Liver (tissue), 9 donors: ENCODE results near the gene IQCE. TPM values are rescaled to one million over a fixed set of nuclear protein-coding genes. Genes with fewer than 3 reads are reported as not detected.

Experiments
- DNase-seq: peaks from one replicate; pipeline ENCODE4 v3.0.0-alpha.2; 2017; ENCODE audit warnings: low spot score
- H3K27ac ChIP-seq, 2 donors: one replicate each; pipeline ENCODE4 v1.7.0; 2013; ENCODE audit warnings: inconsistent platforms in 2 of 2, low read length in 2 of 2, control low read depth in 1 of 2, low read depth in 1 of 2, mild to moderate bottlenecking in 1 of 2
- H3K27me3 ChIP-seq, 4 donors: one replicate each; pipeline versions ENCODE4 v1.6.1 to v1.7.0; 2013; ENCODE audit warnings: low read length in 3 of 4, inconsistent platforms in 1 of 4, mild to moderate bottlenecking in 1 of 4, moderate library complexity in 1 of 4; ENCODE audit not compliant: control insufficient read depth in 4 of 4, insufficient read depth in 4 of 4
- H3K36me3 ChIP-seq, 4 donors: one replicate each; pipeline versions ENCODE4 v1.6.1 to v1.7.0; 2013; ENCODE audit warnings: low read length in 3 of 4, mild to moderate bottlenecking in 3 of 4, low read depth in 1 of 4, moderate library complexity in 1 of 4; ENCODE audit not compliant: control insufficient read depth in 4 of 4, insufficient read depth in 3 of 4
- H3K4me1 ChIP-seq, 4 donors: one replicate each; pipeline versions ENCODE4 v1.6.1 to v1.7.0; 2013; ENCODE audit warnings: low read length in 3 of 4, mild to moderate bottlenecking in 3 of 4, moderate library complexity in 1 of 4; ENCODE audit not compliant: control insufficient read depth in 4 of 4, insufficient read depth in 4 of 4
- H3K4me3 ChIP-seq, 3 donors: one replicate each; pipeline versions ENCODE4 v1.6.1 to v1.7.0; 2013; ENCODE audit warnings: low read length in 3 of 3, control low read depth in 1 of 3, low read depth in 1 of 3, mild to moderate bottlenecking in 1 of 3
- H3K9ac ChIP-seq, 2 donors: one replicate each; pipeline ENCODE4 v1.7.0; 2013; ENCODE audit warnings: low read length in 2 of 2, mild to moderate bottlenecking in 2 of 2, moderate library complexity in 2 of 2, control low read depth in 1 of 2, low read depth in 1 of 2
- H3K9me3 ChIP-seq, 4 donors: one replicate each; pipeline versions ENCODE4 v1.6.1 to v1.7.0; 2013; ENCODE audit warnings: low read length in 3 of 4; ENCODE audit not compliant: control insufficient read depth in 4 of 4
- ATF3 ChIP-seq: IDR thresholded peaks from 2 replicates; pipeline ENCODE4 v1.6.1; 2016; ENCODE audit warnings: antibody characterized with exemption
- CTCF ChIP-seq: fragments of 150-350 bp; IDR thresholded peaks from 2 replicates; pipeline ENCODE4 v1.5.1; 2017; ENCODE audit warnings: improper control_type of control experiment, low read depth, low read length; ENCODE audit not compliant: missing input control
- EGR1 ChIP-seq, 2 donors: IDR thresholded peaks; 2 replicates each; pipeline ENCODE4 v1.6.1; 2016 to 2018; ENCODE audit warnings: antibody characterized with exemption in 2 of 2, low read depth in 2 of 2
- FOXA1 ChIP-seq: IDR thresholded peaks from 2 replicates; pipeline ENCODE4 v1.6.1; 2016; ENCODE audit warnings: antibody characterized with exemption
- FOXA2 ChIP-seq: IDR thresholded peaks from 2 replicates; pipeline ENCODE4 v1.6.1; 2016; ENCODE audit warnings: antibody characterized with exemption
- GABPA ChIP-seq, 2 donors: IDR thresholded peaks in 1 of 2; conservative IDR thresholded peaks in 1 of 2; 2 replicates each; pipeline ENCODE4 v1.6.1; 2016; ENCODE audit warnings: antibody characterized with exemption in 2 of 2, mild to moderate bottlenecking in 1 of 2, moderate library complexity in 1 of 2
- HNF4A ChIP-seq, 2 donors: conservative IDR thresholded peaks; 2 replicates each; pipeline ENCODE4 v1.6.1; 2016; ENCODE audit warnings: antibody characterized with exemption in 2 of 2, mild to moderate bottlenecking in 2 of 2
- HNF4G ChIP-seq: IDR thresholded peaks from 2 replicates; pipeline ENCODE4 v1.6.1; 2016; ENCODE audit warnings: antibody characterized with exemption
- JUND ChIP-seq, 2 donors: IDR thresholded peaks; 2 replicates each; pipeline ENCODE4 v1.6.1; 2016; ENCODE audit warnings: antibody characterized with exemption in 2 of 2
- MAX ChIP-seq: IDR thresholded peaks from 2 replicates; pipeline ENCODE4 v1.6.1; 2016; ENCODE audit warnings: antibody characterized with exemption
- NR2F2 ChIP-seq: IDR thresholded peaks from 2 replicates; pipeline ENCODE4 v1.6.1; 2016; ENCODE audit warnings: antibody characterized with exemption
- RAD21 ChIP-seq, 2 donors: IDR thresholded peaks; 2 replicates each; pipeline ENCODE4 v1.6.1; 2016; ENCODE audit warnings: antibody characterized with exemption in 2 of 2, mild to moderate bottlenecking in 2 of 2
- REST ChIP-seq: IDR thresholded peaks from 2 replicates; pipeline ENCODE4 v1.6.1; 2016; ENCODE audit warnings: antibody characterized with exemption, mild to moderate bottlenecking
- RXRA ChIP-seq, 2 donors: IDR thresholded peaks; 2 replicates each; pipeline ENCODE4 v1.6.1; 2017 to 2018; ENCODE audit warnings: antibody characterized with exemption in 2 of 2, mild to moderate bottlenecking in 1 of 2
- SP1 ChIP-seq: IDR thresholded peaks from 2 replicates; pipeline ENCODE4 v1.6.1; 2018; ENCODE audit warnings: antibody characterized with exemption, mild to moderate bottlenecking
- TAF1 ChIP-seq: conservative IDR thresholded peaks from 2 replicates; pipeline ENCODE4 v1.6.1; 2016; ENCODE audit warnings: antibody characterized with exemption, mild to moderate bottlenecking
- YY1 ChIP-seq: IDR thresholded peaks from 2 replicates; pipeline ENCODE4 v1.6.1; 2016; ENCODE audit warnings: antibody characterized with exemption, mild to moderate bottlenecking
- ZBTB33 ChIP-seq: IDR thresholded peaks from 2 replicates; pipeline ENCODE4 v1.6.1; 2016; ENCODE audit warnings: antibody characterized with exemption
- WGBS: extraction: QIAGEN DNeasy Blood & Tissue Kit; methylation state at CpG from one replicate; pipeline ENCODE4 v1.1.7; 2013; 5-methylcytosine and 5-hydroxymethylcytosine counted together
- polyA plus RNA-seq, 2 donors: library from polyadenylated mRNA; stranded (reverse) in 1 of 2; unstranded in 1 of 2; fragments of 200-250 nt in 1 of 2; fragments of >200 nt in 1 of 2; fragmentation: Nextera tagmentation in 1 of 2; extraction: Ambion mirVana in 1 of 2; gene quantifications; one replicate each; pipeline versions ENCODE4 v1.2.1 to v1.2.3, GENCODE V29; 2013 to 2015
- total RNA-seq, 2 donors: library from RNA; depleted of rRNA; stranded (reverse); fragments of >200 nt; gene quantifications; one replicate each; pipeline ENCODE4 v1.2.3, GENCODE V29; 2014
- donor health status: healthy.
- donor health status: healthy.
- donor health status: healthy.
- donor health status: healthy.
- donor health status: healthy.

The IQCE gene
- total and polyA plus RNA-seq, 4 donors = 2.1 to 5.9 (median 3.6) TPM

- DNase-seq = no peak
- 91% methylated on average over 22 of the region's 22 CpGs for WGBS
- H3K27ac ChIP-seq = no peak overlapping the region
Observed at GRCh38 chr7:2572101-2572842, 13.5 kb downstream of the IQCE start.

GRCh38 chr7:2573761-2574160 lies 15.0 kb downstream of the IQCE start:
- no peak for DNase-seq
- H3K4me3 ChIP-seq = no peak overlapping the region
- no peaks in the 10 kb centered on the region for H3K27me3 ChIP-seq
- H3K27ac ChIP-seq = no peak overlapping the region
- 90% methylated on average over 9 of the region's 9 CpGs for WGBS
- no peaks in the 10 kb centered on the region for H3K4me1 ChIP-seq
- H3K36me3 ChIP-seq = peaks cover 4 to 14% (median 7%) of the 10 kb centered on the region in 4 donors
- TF ChIP-seq REST (no peak), NR2F2 (no peak), HNF4A (conservative IDR thresholded peaks at IDR 0.05) (no peak), RAD21 (IDR thresholded peaks at IDR 0.05) (no peak), TAF1 (no peak), SP1 (no peak), FOXA2 (no peak), GABPA (IDR thresholded peaks at IDR 0.05 in 1 of 2, conservative IDR thresholded peaks at IDR 0.05 in 1 of 2) (no peak), MAX (no peak), ZBTB33 (no peak), RXRA (IDR thresholded peaks at IDR 0.05) (no peak), HNF4G (no peak), ATF3 (no peak), YY1 (no peak), FOXA1 (no peak), JUND (IDR thresholded peaks at IDR 0.05) (no peak), EGR1 (IDR thresholded peaks at IDR 0.05; ENCODE audit: low read depth in 2 of 2) (no peak), CTCF (no peak)
- no peaks in the 10 kb centered on the region for H3K9me3 ChIP-seq
- no peak overlapping the region for H3K9ac ChIP-seq

More at GRCh38 chr7:2572101-2572842, 13.5 kb downstream of the IQCE start:
- no peak for TF ChIP-seq JUND (IDR thresholded peaks at IDR 0.05)
- TF ChIP-seq RAD21 (IDR thresholded peaks at IDR 0.05) = no peak
- no peak for TF ChIP-seq HNF4A (conservative IDR thresholded peaks at IDR 0.05)
- TF ChIP-seq YY1 = no peak
- TF ChIP-seq GABPA (IDR thresholded peaks at IDR 0.05 in 1 of 2, conservative IDR thresholded peaks at IDR 0.05 in 1 of 2) = no peak
- no peak for TF ChIP-seq CTCF
- TF ChIP-seq TAF1 = no peak
- Histone ChIP-seq H3K4me3 (no peak overlapping the region), H3K9ac (no peak overlapping the region), H3K9me3 (no peaks in the 10 kb centered on the region), H3K4me1 (peaks cover 0 to 4% (median 3%) of the 10 kb centered on the region in 4 donors), H3K36me3 (peaks cover 4 to 14% (median 7%) of the 10 kb centered on the region in 4 donors), H3K27me3 (no peaks in the 10 kb centered on the region)
